Measurements from ENCODE around the gene REM2.

Gene REM2

DNA sequence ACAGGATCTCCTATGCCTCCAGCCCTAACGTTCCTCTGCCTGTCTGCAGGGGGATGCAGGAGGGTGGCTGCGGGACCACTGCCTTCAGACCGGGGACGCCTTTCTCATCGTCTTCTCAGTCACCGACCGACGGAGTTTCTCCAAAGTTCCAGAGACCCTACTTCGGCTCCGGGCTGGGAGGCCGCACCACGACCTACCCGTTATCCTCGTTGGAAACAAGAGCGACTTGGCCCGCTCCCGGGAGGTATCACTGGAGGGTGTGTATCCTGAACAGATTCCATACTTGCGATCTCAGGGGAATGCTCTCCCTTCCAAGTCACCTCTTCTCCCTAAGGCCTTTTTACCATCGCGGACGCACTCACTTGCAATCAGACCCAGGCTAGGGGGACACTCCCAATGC, 3.0 kb downstream of the REM2 start:
- Histone ChIP-seq H3K4me1 (ENCODE audit: control insufficient read depth, low read length) (peaks cover 89% of the 10 kb centered on the region), H3K9me2 (replicated peaks; ENCODE audit: control insufficient read depth, low read length) (no peaks in the 10 kb centered on the region), H3K4me3 (ENCODE audit: low read length) (peak overlapping the region; percentile 75), H3F3A (ENCODE audit: control insufficient read depth, insufficient read depth) (peaks cover 42% of the 10 kb centered on the region), H3K4me2 (ENCODE audit: low read length) (peak overlapping the region; percentile 94), H3K36me3 (ENCODE audit: control insufficient read depth, low read length) (0 out of 2 replicates have a peak, but pooled peaks cover 2% of the 10 kb centered on the region), H4K20me1 (ENCODE audit: control insufficient read depth, insufficient read depth, low read depth, low read length) (no peaks in the 10 kb centered on the region), H3K27me3 (ENCODE audit: control insufficient read depth, low read length) (no peaks in the 10 kb centered on the region), H3K79me2 (ENCODE audit: control insufficient read depth, low read length) (no peaks in the 10 kb centered on the region), H3K9me3 (ENCODE audit: control insufficient read depth, insufficient read depth, low read length) (no peaks in the 10 kb centered on the region), H3K27ac (ENCODE audit: low read depth, low read length) (peak overlapping the region; percentile 96; the same call in 1 of the 2 replicates)
- TF ChIP-seq, protein P1, sequence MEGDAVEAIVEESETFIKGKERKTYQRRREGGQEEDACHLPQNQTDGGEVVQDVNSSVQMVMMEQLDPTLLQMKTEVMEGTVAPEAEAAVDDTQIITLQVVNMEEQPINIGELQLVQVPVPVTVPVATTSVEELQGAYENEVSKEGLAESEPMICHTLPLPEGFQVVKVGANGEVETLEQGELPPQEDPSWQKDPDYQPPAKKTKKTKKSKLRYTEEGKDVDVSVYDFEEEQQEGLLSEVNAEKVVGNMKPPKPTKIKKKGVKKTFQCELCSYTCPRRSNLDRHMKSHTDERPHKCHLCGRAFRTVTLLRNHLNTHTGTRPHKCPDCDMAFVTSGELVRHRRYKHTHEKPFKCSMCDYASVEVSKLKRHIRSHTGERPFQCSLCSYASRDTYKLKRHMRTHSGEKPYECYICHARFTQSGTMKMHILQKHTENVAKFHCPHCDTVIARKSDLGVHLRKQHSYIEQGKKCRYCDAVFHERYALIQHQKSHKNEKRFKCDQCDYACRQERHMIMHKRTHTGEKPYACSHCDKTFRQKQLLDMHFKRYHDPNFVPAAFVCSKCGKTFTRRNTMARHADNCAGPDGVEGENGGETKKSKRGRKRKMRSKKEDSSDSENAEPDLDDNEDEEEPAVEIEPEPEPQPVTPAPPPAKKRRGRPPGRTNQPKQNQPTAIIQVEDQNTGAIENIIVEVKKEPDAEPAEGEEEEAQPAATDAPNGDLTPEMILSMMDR (IDR thresholded peaks at IDR 0.05; ENCODE audit: low read depth, low read length, poor library complexity, severe bottlenecking), result no peak
- TF ChIP-seq EZH2phosphoT487 (IDR thresholded peaks at IDR 0.05; ENCODE audit: borderline replicate concordance, low read length), result no peak

DNA sequence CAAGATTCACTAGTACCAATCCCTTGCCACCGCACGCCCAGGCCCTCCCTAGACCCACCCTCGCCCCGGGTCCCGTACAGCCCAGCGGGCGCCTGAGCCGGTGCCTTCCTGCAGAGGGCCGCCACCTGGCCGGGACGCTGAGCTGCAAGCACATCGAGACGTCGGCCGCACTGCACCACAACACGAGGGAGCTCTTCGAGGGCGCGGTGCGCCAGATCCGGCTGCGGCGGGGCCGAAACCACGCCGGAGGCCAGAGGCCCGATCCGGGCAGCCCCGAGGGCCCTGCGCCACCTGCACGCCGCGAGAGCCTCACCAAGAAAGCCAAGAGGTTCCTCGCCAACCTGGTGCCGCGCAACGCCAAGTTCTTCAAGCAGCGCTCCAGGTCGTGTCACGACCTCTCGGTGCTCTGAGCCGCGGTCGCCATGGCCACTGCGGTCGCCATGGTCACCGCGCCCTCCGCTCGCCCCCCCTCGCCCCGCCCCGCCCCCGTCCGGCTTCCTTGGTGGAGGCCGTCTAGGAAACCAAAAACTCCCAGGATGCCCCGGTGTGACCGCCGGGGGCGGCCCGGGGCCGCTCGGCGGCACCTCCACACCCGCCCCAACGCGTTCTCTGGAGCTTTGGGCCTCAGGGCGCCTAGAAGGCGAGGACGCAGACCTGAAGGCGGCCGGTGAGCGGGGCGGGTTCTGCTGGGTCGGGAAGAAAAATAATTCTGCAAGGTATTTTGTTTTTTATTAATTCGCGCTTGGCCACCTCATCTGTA, 3.7 kb downstream of the REM2 start:
- TF ChIP-seq EZH2phosphoT487 (IDR thresholded peaks at IDR 0.05; ENCODE audit: borderline replicate concordance, low read length), result no peak
- TF ChIP-seq, protein P1 (IDR thresholded peaks at IDR 0.05; ENCODE audit: low read depth, low read length, poor library complexity, severe bottlenecking), result peak; percentile 41
- H4K20me1 ChIP-seq (ENCODE audit: control insufficient read depth, insufficient read depth, low read depth, low read length), result no peaks in the 10 kb centered on the region
- 0 out of 2 replicates have a peak, but pooled peaks cover 2% of the 10 kb centered on the region for H3K36me3 ChIP-seq (ENCODE audit: control insufficient read depth, low read length)
- no peaks in the 10 kb centered on the region for H3K79me2 ChIP-seq (ENCODE audit: control insufficient read depth, low read length)
- no peaks in the 10 kb centered on the region for H3K9me2 ChIP-seq (replicated peaks; ENCODE audit: control insufficient read depth, low read length)
- H3F3A ChIP-seq (ENCODE audit: control insufficient read depth, insufficient read depth), result peaks cover 38% of the 10 kb centered on the region
- H3K9me3 ChIP-seq (ENCODE audit: control insufficient read depth, insufficient read depth, low read length), result no peaks in the 10 kb centered on the region
- no peaks in the 10 kb centered on the region for H3K27me3 ChIP-seq (ENCODE audit: control insufficient read depth, low read length)
- H3K4me3 ChIP-seq (ENCODE audit: low read length), result peak overlapping the region; percentile 75
- H3K27ac ChIP-seq (ENCODE audit: low read depth, low read length), result peak overlapping the region; percentile 96
- peaks cover 87% of the 10 kb centered on the region for H3K4me1 ChIP-seq (ENCODE audit: control insufficient read depth, low read length)
- peak overlapping the region; percentile 94 for H3K4me2 ChIP-seq (ENCODE audit: low read length)

DNA sequence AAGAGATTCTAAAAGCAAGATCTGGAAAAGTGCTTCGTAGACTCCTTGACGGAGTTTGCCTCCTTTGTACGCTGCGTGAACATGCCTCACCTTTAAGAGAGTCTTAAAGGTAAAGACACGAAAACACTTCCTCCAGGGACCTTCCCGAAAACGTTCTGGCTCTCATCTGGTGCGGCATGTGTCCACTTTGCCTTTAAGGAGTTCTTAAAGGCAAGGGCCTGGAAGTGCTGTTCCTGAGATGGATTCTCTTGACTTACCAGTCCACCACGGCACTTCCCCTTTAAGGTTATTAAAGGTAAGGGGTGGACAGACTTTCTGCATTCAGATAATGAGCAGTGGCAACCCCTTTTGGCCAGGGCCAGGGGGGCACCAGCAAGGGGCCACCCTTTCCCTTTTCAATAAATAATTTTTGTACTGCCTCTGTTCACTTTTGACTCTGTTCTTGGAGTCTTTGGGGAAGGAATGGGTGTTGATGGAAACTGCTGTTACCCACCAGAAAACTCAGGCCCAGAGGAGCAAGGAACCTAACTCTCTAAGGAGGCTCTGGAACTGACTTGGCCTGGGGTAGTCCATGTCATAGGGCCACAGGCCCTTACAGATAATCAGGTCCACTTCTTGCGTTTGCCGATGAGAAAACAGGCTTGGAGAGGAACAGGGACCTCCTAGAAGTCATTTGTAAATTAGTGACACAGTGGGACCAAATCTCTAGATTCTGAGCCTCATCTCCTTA, 4.4 kb downstream of the REM2 start:
- no peaks in the 10 kb centered on the region for H3K27me3 ChIP-seq (ENCODE audit: control insufficient read depth, low read length)
- H4K20me1 ChIP-seq (ENCODE audit: control insufficient read depth, insufficient read depth, low read depth, low read length), result no peaks in the 10 kb centered on the region
- H3K4me1 ChIP-seq (ENCODE audit: control insufficient read depth, low read length), result peaks cover 81% of the 10 kb centered on the region
- peak overlapping the region; percentile 94 for H3K4me2 ChIP-seq (ENCODE audit: low read length)
- TF ChIP-seq EZH2phosphoT487 (IDR thresholded peaks at IDR 0.05; ENCODE audit: borderline replicate concordance, low read length), result no peak
- TF ChIP-seq, protein P1 (IDR thresholded peaks at IDR 0.05; ENCODE audit: low read depth, low read length, poor library complexity, severe bottlenecking), result no peak
- H3F3A ChIP-seq (ENCODE audit: control insufficient read depth, insufficient read depth), result peaks cover 34% of the 10 kb centered on the region
- peak overlapping the region; percentile 96 for H3K27ac ChIP-seq (ENCODE audit: low read depth, low read length)
- H3K9me2 ChIP-seq (replicated peaks; ENCODE audit: control insufficient read depth, low read length), result no peaks in the 10 kb centered on the region
- H3K4me3 ChIP-seq (ENCODE audit: low read length), result peak overlapping the region; percentile 75
- H3K36me3 ChIP-seq (ENCODE audit: control insufficient read depth, low read length), result 0 out of 2 replicates have a peak, but pooled peaks cover 2% of the 10 kb centered on the region
- no peaks in the 10 kb centered on the region for H3K79me2 ChIP-seq (ENCODE audit: control insufficient read depth, low read length)
- no peaks in the 10 kb centered on the region for H3K9me3 ChIP-seq (ENCODE audit: control insufficient read depth, insufficient read depth, low read length)

All from DOHH2 (cell line).